Stomach smooth muscle (tissue), 2 donors: ENCODE results near the gene NAPA.
A peak's percentile ranks its signal among the peaks of the same experiment; 100 is the strongest.

Source experiments
- H3K27ac ChIP-seq: one replicate; pipeline ENCODE4 v1.7.0; 2013; ENCODE audit warnings: mild to moderate bottlenecking, low read length, inconsistent platforms
- H3K27me3 ChIP-seq, 2 donors: one replicate each; pipeline ENCODE4 v1.7.0; 2013; ENCODE audit warnings: low read length in 2 of 2; ENCODE audit not compliant: insufficient read depth in 2 of 2, control insufficient read depth in 1 of 2
- H3K36me3 ChIP-seq, 2 donors: one replicate each; pipeline ENCODE4 v1.7.0; 2013; ENCODE audit warnings: low read length in 2 of 2; ENCODE audit not compliant: control insufficient read depth in 2 of 2, insufficient read depth in 2 of 2
- H3K4me1 ChIP-seq: one replicate; pipeline ENCODE4 v1.7.0; 2013; ENCODE audit warnings: low read length; ENCODE audit not compliant: control insufficient read depth, insufficient read depth
- H3K4me3 ChIP-seq, 2 donors: one replicate each; pipeline ENCODE4 v1.7.0; 2013; ENCODE audit warnings: low read length in 2 of 2
- H3K9ac ChIP-seq, 2 donors: one replicate each; pipeline ENCODE4 v1.7.0; 2013; ENCODE audit warnings: low read length in 2 of 2, mild to moderate bottlenecking in 1 of 2
- H3K9me3 ChIP-seq, 2 donors: one replicate each; pipeline ENCODE4 v1.7.0; 2013; ENCODE audit warnings: low read length in 2 of 2; ENCODE audit not compliant: control insufficient read depth in 2 of 2
- donor health status: healthy.
- donor health status: Pancreatic carcinoma.

The NAPA gene

GRCh38 chr19:47542030-47542475 is 27.2 kb upstream of the NAPA start:
- Histone ChIP-seq H3K27ac (peak overlapping the region; percentile 89), H3K9ac (peak overlapping the region; percentile 6 to 51), H3K4me1 (peaks cover 15% of the 10 kb centered on the region), H3K9me3 (no peaks in the 10 kb centered on the region), H3K36me3 (no peaks in the 10 kb centered on the region), H3K4me3 (peak overlapping the region in 1 of 2 donors; percentile 29), H3K27me3 (peaks cover 0 to 7% of the 10 kb centered on the region in 2 donors)

GRCh38 chr19:47541518-47541917 is 26.7 kb upstream of the NAPA start:
- H3K9me3 ChIP-seq = no peaks in the 10 kb centered on the region
- peak overlapping the region; percentile 7 to 51 for H3K9ac ChIP-seq
- H3K27ac ChIP-seq = peak overlapping the region; percentile 89
- peak overlapping the region in 1 of 2 donors; percentile 29 for H3K4me3 ChIP-seq
- H3K4me1 ChIP-seq = peaks cover 15% of the 10 kb centered on the region
- peaks cover 0 to 7% of the 10 kb centered on the region in 2 donors for H3K27me3 ChIP-seq
- H3K36me3 ChIP-seq = no peaks in the 10 kb centered on the region

GRCh38 chr19:47540748-47541147 is 25.9 kb upstream of the NAPA start:
- peaks cover 15% of the 10 kb centered on the region for H3K4me1 ChIP-seq
- H3K27me3 ChIP-seq = peaks cover 0 to 7% of the 10 kb centered on the region in 2 donors
- H3K9ac ChIP-seq = no peak overlapping the region
- H3K4me3 ChIP-seq = no peak overlapping the region
- H3K27ac ChIP-seq = peak overlapping the region; percentile 89
- no peaks in the 10 kb centered on the region for H3K36me3 ChIP-seq
- H3K9me3 ChIP-seq = no peaks in the 10 kb centered on the region

DNA sequence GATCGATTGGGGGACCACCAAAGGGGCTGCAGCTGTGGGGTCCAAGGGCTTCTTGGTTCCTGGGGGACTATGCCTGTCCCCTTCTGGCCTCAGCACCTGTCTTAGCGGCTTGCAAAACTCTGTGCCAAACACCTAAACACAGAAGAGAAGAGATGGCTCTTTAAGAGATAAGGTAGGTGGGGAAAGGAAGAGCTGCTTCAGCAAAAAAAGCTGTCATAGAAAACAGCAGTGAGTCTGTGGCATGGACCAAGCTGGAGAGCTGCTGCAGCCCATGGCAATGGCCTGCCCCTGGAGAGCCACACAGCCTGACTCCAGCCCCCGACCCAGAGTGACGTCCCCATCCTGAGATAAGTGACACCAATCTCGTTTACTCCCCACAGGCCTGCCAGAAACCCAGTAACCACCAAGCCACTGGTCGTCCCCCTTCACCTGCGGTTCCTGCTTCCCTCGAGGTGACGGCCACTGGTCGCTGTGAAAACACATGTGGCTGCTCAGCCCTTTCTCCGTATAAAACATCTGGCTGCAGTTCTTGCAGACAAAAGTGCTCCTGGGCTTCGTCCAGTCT is 25.0 kb upstream of the NAPA start:
- H3K27ac ChIP-seq = no peak overlapping the region
- no peaks in the 10 kb centered on the region for H3K36me3 ChIP-seq
- no peaks in the 10 kb centered on the region for H3K9me3 ChIP-seq
- H3K27me3 ChIP-seq = no peaks in the 10 kb centered on the region
- peaks cover 11% of the 10 kb centered on the region for H3K4me1 ChIP-seq
- H3K9ac ChIP-seq = no peak overlapping the region
- H3K4me3 ChIP-seq = no peak overlapping the region

DNA sequence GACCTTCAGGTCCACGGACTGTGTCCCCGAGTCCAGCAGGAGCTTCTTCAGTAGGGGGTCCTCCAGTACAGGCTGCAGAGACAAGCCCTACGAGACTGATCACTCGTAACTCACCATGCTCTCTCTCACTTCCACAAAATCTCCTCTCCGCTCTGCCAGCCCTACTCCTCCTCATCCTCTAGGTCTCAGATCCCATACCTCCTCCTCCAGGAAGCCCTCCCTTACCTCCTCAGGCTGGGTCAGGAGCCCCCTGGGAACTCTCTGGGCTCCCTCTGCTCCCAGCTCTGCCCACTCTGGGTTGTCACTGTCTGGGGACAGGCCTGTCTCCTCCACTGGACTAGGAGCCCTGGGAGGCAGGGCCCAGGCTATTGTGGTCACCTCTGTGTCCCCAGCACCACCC is 23.9 kb upstream of the NAPA start:
- peaks cover 11% of the 10 kb centered on the region for H3K4me1 ChIP-seq
- H3K4me3 ChIP-seq = no peak overlapping the region
- H3K9ac ChIP-seq = no peak overlapping the region
- no peaks in the 10 kb centered on the region for H3K36me3 ChIP-seq
- no peaks in the 10 kb centered on the region for H3K27me3 ChIP-seq
- no peak overlapping the region for H3K27ac ChIP-seq
- no peaks in the 10 kb centered on the region for H3K9me3 ChIP-seq

DNA sequence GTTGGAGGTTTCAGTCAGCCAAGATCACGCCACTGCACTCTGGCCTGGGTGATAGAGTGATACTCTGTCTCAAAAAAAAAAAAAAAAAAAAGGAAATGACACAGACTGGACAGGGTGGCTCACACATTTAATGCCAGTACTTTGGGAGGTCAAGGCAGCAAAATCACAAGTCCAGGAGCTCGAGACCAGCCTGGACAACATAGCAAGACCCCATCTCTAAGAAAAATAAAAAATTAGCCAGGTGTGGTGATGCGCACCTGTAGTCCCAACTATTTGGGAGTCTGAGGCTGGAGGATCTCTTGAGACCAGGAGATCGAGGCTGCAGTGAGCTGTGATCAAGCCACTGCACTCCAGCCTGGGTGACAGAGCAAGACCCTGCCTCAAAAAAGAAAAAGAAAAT is 22.6 kb upstream of the NAPA start:
- H3K36me3 ChIP-seq = no peaks in the 10 kb centered on the region
- no peak overlapping the region for H3K27ac ChIP-seq
- H3K4me1 ChIP-seq = peaks cover 11% of the 10 kb centered on the region
- no peaks in the 10 kb centered on the region for H3K27me3 ChIP-seq
- H3K9me3 ChIP-seq = no peaks in the 10 kb centered on the region
- H3K9ac ChIP-seq = no peak overlapping the region
- no peak overlapping the region for H3K4me3 ChIP-seq

- Histone ChIP-seq H3K4me3 (no peak overlapping the region), H3K9me3 (no peaks in the 10 kb centered on the region), H3K4me1 (no peaks in the 10 kb centered on the region), H3K27me3 (no peaks in the 10 kb centered on the region), H3K27ac (no peak overlapping the region), H3K9ac (no peak overlapping the region), H3K36me3 (no peaks in the 10 kb centered on the region)
These were observed 19.8 kb upstream of the NAPA start for GRCh38 chr19:47534628-47535027.

DNA sequence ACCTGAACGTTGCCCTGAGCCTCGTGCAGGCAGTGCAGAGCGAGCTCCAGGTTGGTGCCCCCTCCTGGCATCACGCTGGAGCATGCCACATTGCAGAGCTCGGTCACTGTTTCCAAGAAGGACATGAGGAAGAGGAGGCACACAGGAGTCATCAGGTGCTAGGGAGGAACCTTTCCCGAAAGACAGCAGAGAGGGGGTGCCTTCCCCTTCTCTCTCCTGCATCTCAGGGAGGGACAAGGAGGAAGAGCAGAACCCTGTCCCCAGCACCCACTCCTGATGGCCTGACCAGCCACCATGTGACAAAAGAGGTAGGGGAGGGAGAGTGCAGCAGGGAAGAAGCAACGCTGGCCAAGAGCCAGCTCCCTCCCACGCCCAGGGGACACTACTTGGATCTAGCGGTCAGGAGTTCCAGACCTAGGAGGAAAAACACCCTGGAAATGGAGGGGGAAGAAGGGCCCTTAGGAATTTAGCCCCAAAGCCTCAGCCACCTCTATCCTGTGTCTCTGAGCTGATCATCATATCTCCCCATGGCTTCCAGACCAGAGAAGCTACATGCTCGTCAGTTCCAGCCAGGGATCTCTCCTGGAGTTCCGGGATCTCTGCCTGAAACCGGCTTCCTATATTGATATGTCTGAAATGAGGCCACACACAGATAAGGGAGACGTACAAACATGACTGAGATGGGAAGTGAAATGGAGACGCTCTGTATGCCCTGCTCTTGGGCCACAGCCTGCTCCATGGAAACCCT is 17.0 kb upstream of the NAPA start:
- Histone ChIP-seq H3K9me3 (no peaks in the 10 kb centered on the region), H3K9ac (no peak overlapping the region), H3K4me3 (no peak overlapping the region), H3K4me1 (no peaks in the 10 kb centered on the region), H3K27me3 (no peaks in the 10 kb centered on the region), H3K36me3 (no peaks in the 10 kb centered on the region), H3K27ac (no peak overlapping the region)

- H3K9me3 ChIP-seq = no peaks in the 10 kb centered on the region
These were observed 14.3 kb upstream of the NAPA start for GRCh38 chr19:47529018-47529742.

GRCh38 chr19:47526798-47527197 is 11.9 kb upstream of the NAPA start:
- H3K36me3 ChIP-seq = no peaks in the 10 kb centered on the region
- no peak overlapping the region for H3K9ac ChIP-seq
- H3K27me3 ChIP-seq = peaks cover 0 to 2% of the 10 kb centered on the region in 2 donors
- no peak overlapping the region for H3K4me3 ChIP-seq
- no peaks in the 10 kb centered on the region for H3K9me3 ChIP-seq
- H3K27ac ChIP-seq = no peak overlapping the region
- H3K4me1 ChIP-seq = peaks cover 6% of the 10 kb centered on the region

More at GRCh38 chr19:47529018-47529742, 14.3 kb upstream of the NAPA start:
- Histone ChIP-seq H3K27ac (no peak overlapping the region), H3K4me1 (no peaks in the 10 kb centered on the region), H3K9ac (no peak overlapping the region), H3K4me3 (no peak overlapping the region), H3K36me3 (no peaks in the 10 kb centered on the region), H3K27me3 (no peaks in the 10 kb centered on the region)
